T-cell (primary cell): Measurements from ENCODE around the gene NRXN2. TPM values are rescaled to one million over a fixed set of nuclear protein-coding genes. Genes with fewer than 3 reads are reported as not detected.
A peak's percentile ranks its signal among the peaks of the same experiment; 100 is the strongest.

ENCODE experiments used
- ATAC-seq, 4 experiments: fragments of 200-7000 bp in 3 of 4; fragments of 150-1000 bp in 1 of 4; cut with Tn5 transposase; replicated peaks in 1 of 4; 1 replicate in 3 of 4; 2 replicates in 1 of 4; pipeline ENCODE4 v1.10.0; 2021; ENCODE audit warnings: moderate library complexity in 3 of 4, mild to moderate bottlenecking in 2 of 4, moderate number of reproducible peaks in 1 of 4
- CTCF ChIA-PET, 2 donors: fragments of 300-600 bp; sonication (Branson Sonifier 250); formaldehyde crosslinking; loops; one replicate each; lab custom pipeline; 2022; ENCODE audit warnings: antibody characterized with exemption in 2 of 2; lab: Charles Lee
- POLR2A ChIA-PET, 2 donors: fragments of 300-600 bp; sonication (Branson Sonifier 250); formaldehyde crosslinking; loops; one replicate each; lab custom pipeline; 2022; ENCODE audit warnings: antibody characterized with exemption in 2 of 2; lab: Charles Lee
- DNase-seq, 35 experiments: peaks; one replicate each; pipeline versions ENCODE4 v3.0.0 to v3.0.0-alpha.2; 2013 to 2023
- H3K27ac ChIP-seq: one replicate; pipeline ENCODE4 v1.5.1; 2013; ENCODE audit warnings: low read length
- H3K27me3 ChIP-seq, 2 experiments: replicated peaks in 1 of 2; 1 replicate in 1 of 2; 2 replicates in 1 of 2; pipeline versions ENCODE4 v1.6.1 to v1.7.0; 2013; ENCODE audit warnings: low read length in 1 of 2, mixed read lengths in 1 of 2; ENCODE audit not compliant: control insufficient read depth in 2 of 2, insufficient read depth in 2 of 2; ENCODE audit errors: extremely low read depth in 1 of 2
- H3K36me3 ChIP-seq, 2 donors: 1 replicate in 1 of 2; 2 replicates in 1 of 2; pipeline versions ENCODE4 v1.6.1 to v1.7.0; 2013; ENCODE audit warnings: low read length in 1 of 2; ENCODE audit not compliant: control insufficient read depth in 2 of 2, insufficient read depth in 1 of 2; ENCODE audit errors: extremely low read depth in 1 of 2
- H3K4me1 ChIP-seq, 2 experiments: 1 replicate in 1 of 2; 2 replicates in 1 of 2; pipeline versions ENCODE4 v1.6.1 to v1.7.0; 2013; ENCODE audit warnings: low read length in 2 of 2, mixed read lengths in 1 of 2; ENCODE audit not compliant: insufficient read depth in 2 of 2, control insufficient read depth in 1 of 2; ENCODE audit errors: extremely low read depth in 1 of 2
- H3K4me3 ChIP-seq, 2 donors: 1 replicate in 1 of 2; 2 replicates in 1 of 2; pipeline versions ENCODE4 v1.5.1 to v1.7.0; 2013; ENCODE audit warnings: mild to moderate bottlenecking in 2 of 2, low read length in 1 of 2, moderate library complexity in 1 of 2; ENCODE audit not compliant: control insufficient read depth in 1 of 2; ENCODE audit errors: extremely low read depth in 1 of 2
- H3K9me3 ChIP-seq: 2 replicates; pipeline ENCODE4 v1.7.0; 2013
- H3K27ac Mint-ChIP-seq, 2 donors: one replicate each; pipeline ENCODE4 v1.8.0; 2020 to 2021; ENCODE audit warnings: mild to moderate bottlenecking in 2 of 2, mixed read lengths in 2 of 2
- H3K27me3 Mint-ChIP-seq, 2 donors: one replicate each; pipeline ENCODE4 v1.8.0; 2021 to 2022; ENCODE audit warnings: mixed read lengths in 2 of 2
- H3K36me3 Mint-ChIP-seq: one replicate; pipeline ENCODE4 v1.8.0; 2021; ENCODE audit warnings: mixed read lengths
- H3K4me1 Mint-ChIP-seq, 3 donors: one replicate each; pipeline ENCODE4 v1.8.0; 2020 to 2022; ENCODE audit warnings: mixed read lengths in 3 of 3, mild to moderate bottlenecking in 1 of 3
- H3K4me3 Mint-ChIP-seq, 3 donors: one replicate each; pipeline ENCODE4 v1.8.0; 2020 to 2022; ENCODE audit warnings: mild to moderate bottlenecking in 3 of 3, mixed read lengths in 3 of 3, moderate library complexity in 3 of 3
- H3K9me3 Mint-ChIP-seq, 3 donors: one replicate each; pipeline ENCODE4 v1.8.0; 2020 to 2022; ENCODE audit warnings: mixed read lengths in 3 of 3
- WGBS: methylation state at CpG from one replicate; pipeline ENCODE4 v1.1.5; 2013; ENCODE audit warnings: missing lambda C conversion rate; ENCODE audit not compliant: insufficient coverage; 5-methylcytosine and 5-hydroxymethylcytosine counted together
- total RNA-seq, 35 experiments: library from RNA in 6 of 35; stranded (reverse) in 6 of 35; fragments of 120-200 nt in 1 of 35; gene quantifications; one replicate each; pipeline versions ENCODE4 v1.2.1 to v1.2.4 and lab custom pipeline; 2013 to 2026

NRXN2 gene
- total RNA-seq, 5 donors from 2014 or later (not counting 1 experiment from before 2014, with no cell fraction given) = 0.43 to 0.70 (median 0.47) TPM; not detected in 2

GRCh38 chr11:64652586-64653387 lies 70.2 kb downstream of the NRXN2 start:
- Histone ChIP-seq H3K36me3 (no peaks in the 10 kb centered on the region), H3K9me3 (no peaks in the 10 kb centered on the region), H3K27ac (no peak overlapping the region), H3K4me3 (no peak overlapping the region), H3K4me1 (peaks cover 2 to 7% of the 10 kb centered on the region in 2 experiments), H3K27me3 (peaks cover 0 to 50% of the 10 kb centered on the region in 2 experiments)
- POLR2A ChIA-PET = no interaction called here
- H3K36me3 Mint-ChIP-seq = no peaks in the 10 kb centered on the region
- ATAC-seq (peak; percentile 75 to 86 (median 82)), DNase-seq (peak; percentile 21 to 77 (median 60))
- H3K9me3 Mint-ChIP-seq = no peaks in the 10 kb centered on the region
- no peak overlapping the region for H3K27ac Mint-ChIP-seq
- CTCF ChIA-PET = no interaction called here
- H3K4me1 Mint-ChIP-seq = peaks cover 0 to 5% (median 0%) of the 10 kb centered on the region in 3 donors
- H3K27me3 Mint-ChIP-seq = peaks cover 5 to 18% of the 10 kb centered on the region in 2 donors
- 51% methylated on average over 9 of the region's 13 CpGs for WGBS
- no peak overlapping the region for H3K4me3 Mint-ChIP-seq

DNA sequence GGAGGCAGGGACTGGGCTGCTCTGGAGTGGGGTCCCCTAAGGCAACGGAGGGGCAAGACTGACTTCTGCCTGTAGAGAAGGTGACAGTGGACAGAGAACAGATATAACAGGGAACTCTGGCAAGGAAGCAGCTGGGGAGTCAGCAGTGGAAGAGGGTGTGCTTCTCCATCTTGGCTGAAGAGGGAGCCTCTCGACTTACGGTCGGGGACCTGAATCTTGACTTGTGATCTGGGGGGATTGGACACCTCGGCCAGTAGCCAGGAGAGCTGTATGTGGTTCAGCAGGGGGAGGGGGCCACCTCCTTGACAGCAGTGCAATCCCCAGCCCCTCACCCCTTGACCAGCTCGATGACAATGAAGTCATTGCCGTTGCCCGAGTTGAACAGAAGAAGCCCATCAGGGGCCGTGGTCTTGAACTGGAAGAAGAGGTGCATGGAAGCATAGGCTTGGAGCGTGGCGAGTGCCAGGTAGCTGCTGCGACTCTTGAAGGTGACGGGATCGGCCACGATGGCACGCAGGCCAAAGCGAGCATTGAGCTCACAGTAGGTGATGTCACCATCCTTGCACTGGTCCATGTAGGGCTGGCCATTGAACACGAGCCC lies 72.0 kb downstream of the NRXN2 start:
- ChIA-PET POLR2A (interaction anchor here in 1 of 2 donors (0.6 kb wide), 1 partner anchor 295 kb away, joined by 3 read pairs; no protein-coding TSS in a partner anchor), CTCF (no interaction called here)
- Histone ChIP-seq H3K27ac (no peak overlapping the region), H3K4me3 (no peak overlapping the region), H3K9me3 (no peaks in the 10 kb centered on the region), H3K36me3 (no peaks in the 10 kb centered on the region), H3K27me3 (peaks cover 0 to 63% of the 10 kb centered on the region in 2 experiments), H3K4me1 (peaks cover 0 to 7% of the 10 kb centered on the region in 2 experiments)
- peaks cover 0 to 3% (median 0%) of the 10 kb centered on the region in 3 donors for H3K4me1 Mint-ChIP-seq
- peaks cover 10 to 26% of the 10 kb centered on the region in 2 donors for H3K27me3 Mint-ChIP-seq
- no peaks in the 10 kb centered on the region for H3K36me3 Mint-ChIP-seq
- no peaks in the 10 kb centered on the region for H3K9me3 Mint-ChIP-seq
- H3K4me3 Mint-ChIP-seq = no peak overlapping the region
- ATAC-seq (no peak), DNase-seq (no peak)
- H3K27ac Mint-ChIP-seq = no peak overlapping the region
- WGBS = 75% methylated on average over 14 of the region's 18 CpGs

DNA sequence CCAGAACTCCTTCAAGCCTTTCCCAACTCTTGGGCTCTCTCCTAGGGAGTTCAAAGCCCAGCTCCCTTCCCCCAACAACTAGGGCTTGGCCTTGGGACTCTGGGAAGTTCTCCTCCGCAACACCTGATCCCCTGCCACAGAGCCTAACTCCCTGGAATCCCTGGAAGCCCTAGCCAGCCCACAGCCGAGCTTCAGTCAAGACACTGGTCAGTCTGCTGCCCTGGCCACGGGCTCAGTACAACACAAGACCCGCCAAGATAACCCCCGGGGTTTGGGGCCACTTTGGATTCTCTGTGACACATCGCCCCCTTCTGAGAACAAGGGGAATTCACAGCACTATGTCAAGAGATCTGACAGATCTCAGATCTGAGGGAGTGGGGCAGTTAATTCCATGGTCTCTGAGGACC lies 73.7 kb downstream of the NRXN2 start:
- POLR2A ChIA-PET = no interaction called here
- ATAC-seq = no peak
- Mint-ChIP-seq H3K27me3 (peaks cover 26 to 43% of the 10 kb centered on the region in 2 donors), H3K27ac (no peak overlapping the region), H3K4me3 (no peak overlapping the region), H3K9me3 (no peaks in the 10 kb centered on the region), H3K4me1 (peaks cover 0 to 4% (median 0%) of the 10 kb centered on the region in 3 donors), H3K36me3 (no peaks in the 10 kb centered on the region)
- DNase-seq = peak in 1 of 35 experiments; percentile 17
- Histone ChIP-seq H3K9me3 (no peaks in the 10 kb centered on the region), H3K36me3 (no peaks in the 10 kb centered on the region), H3K4me1 (peaks cover 0 to 7% of the 10 kb centered on the region in 2 experiments), H3K27me3 (peaks cover 0 to 75% of the 10 kb centered on the region in 2 experiments), H3K27ac (no peak overlapping the region), H3K4me3 (no peak overlapping the region)
- WGBS = 29% methylated on average over 6 of the region's 6 CpGs
- CTCF ChIA-PET = interaction anchor here (0.5 to 0.6 kb wide), 2 partner anchors 91 to 293 kb away, joined by 3 to 5 read pairs; no protein-coding TSS in a partner anchor

- Mint-ChIP-seq H3K27me3 (peaks cover 32 to 49% of the 10 kb centered on the region in 2 donors), H3K27ac (no peak overlapping the region), H3K9me3 (no peaks in the 10 kb centered on the region), H3K4me1 (peaks cover 0 to 9% (median 3%) of the 10 kb centered on the region in 3 donors), H3K4me3 (no peak overlapping the region), H3K36me3 (no peaks in the 10 kb centered on the region)
- ChIA-PET CTCF (interaction anchor here in 1 of 2 donors (0.6 kb wide), 1 partner anchor 91 kb away, joined by 5 read pairs; no protein-coding TSS in a partner anchor), POLR2A (no interaction called here)
- 72% methylated on average over 9 of the region's 9 CpGs for WGBS
- Histone ChIP-seq H3K36me3 (no peaks in the 10 kb centered on the region), H3K9me3 (no peaks in the 10 kb centered on the region), H3K27me3 (peaks cover 2 to 76% of the 10 kb centered on the region in 2 experiments), H3K4me3 (no peak overlapping the region), H3K27ac (no peak overlapping the region), H3K4me1 (peaks cover 0 to 10% of the 10 kb centered on the region in 2 experiments)
- ATAC-seq (no peak), DNase-seq (no peak)
Measured at GRCh38 chr11:64648551-64648950, 74.4 kb downstream of the NRXN2 start.

- CTCF ChIA-PET = no interaction called here
Measured at GRCh38 chr11:64647019-64647779, 75.8 kb downstream of the NRXN2 start.

More at GRCh38 chr11:64647019-64647779, 75.8 kb downstream of the NRXN2 start:
- H3K27me3 ChIP-seq = peaks cover 2 to 82% of the 10 kb centered on the region in 2 experiments
- POLR2A ChIA-PET = no interaction called here
- no peaks in the 10 kb centered on the region for H3K36me3 Mint-ChIP-seq
- 76% methylated on average over 7 of the region's 9 CpGs for WGBS
- H3K36me3 ChIP-seq = no peaks in the 10 kb centered on the region
- peaks cover 32 to 46% of the 10 kb centered on the region in 2 donors for H3K27me3 Mint-ChIP-seq
- no peak overlapping the region for H3K4me3 Mint-ChIP-seq
- peaks cover 0 to 10% of the 10 kb centered on the region in 2 experiments for H3K4me1 ChIP-seq
- ATAC-seq (no peak), DNase-seq (no peak)
- H3K9me3 ChIP-seq = no peaks in the 10 kb centered on the region
- no peak overlapping the region for H3K4me3 ChIP-seq
- H3K9me3 Mint-ChIP-seq = no peaks in the 10 kb centered on the region
- H3K4me1 Mint-ChIP-seq = peaks cover 0 to 9% (median 4%) of the 10 kb centered on the region in 3 donors
- no peak overlapping the region for H3K27ac Mint-ChIP-seq
- no peak overlapping the region for H3K27ac ChIP-seq
